ENCODE results near the gene TGFB1. TPM values are rescaled to one million over a fixed set of nuclear protein-coding genes. Genes with fewer than 3 reads are reported as not detected.
A peak's percentile ranks its signal among the peaks of the same experiment; 100 is the strongest.

The TGFB1 gene
- total and polyA plus RNA-seq, 2 of the 13 experiments (the other 11 are each of a cell fraction or from before 2014, with no cell fraction given), result 4.1 to 5.4 TPM

GRCh38 chr19:41325947-41326706, 27.6 kb downstream of the TGFB1 start (continued):
- TF ChIP-seq GATAD2A (CRISPR knock-in tag; IDR thresholded peaks at IDR 0.05) (peak; percentile 38; the same call in 1 of the 2 replicates), ARHGAP35 (CRISPR knock-in tag; IDR thresholded peaks at IDR 0.05; ENCODE audit: borderline replicate concordance) (no peak), KDM4B (CRISPR knock-in tag; IDR thresholded peaks at IDR 0.05) (no peak), ZNF816 (CRISPR knock-in tag; IDR thresholded peaks at IDR 0.05; ENCODE audit: borderline replicate concordance) (no peak), SP5 (CRISPR knock-in tag; IDR thresholded peaks at IDR 0.05; ENCODE audit: borderline replicate concordance, low read depth) (0 out of 2 replicates have a peak, but pooled peaks have one; percentile 32), ZNF10 (CRISPR knock-in tag; IDR thresholded peaks at IDR 0.05; ENCODE audit: borderline replicate concordance, low read depth) (no peak), ADNP (CRISPR knock-in tag; IDR thresholded peaks at IDR 0.05) (no peak), MXD3 (CRISPR knock-in tag; IDR thresholded peaks at IDR 0.05) (peak; percentile 14), BCL3 (CRISPR knock-in tag; IDR thresholded peaks at IDR 0.05) (0 out of 2 replicates have a peak, but pooled peaks have one; percentile 31), ISX (CRISPR knock-in tag; conservative IDR thresholded peaks at IDR 0.05) (no peak), ZBTB42 (CRISPR knock-in tag; IDR thresholded peaks at IDR 0.05) (no peak), MED8 (CRISPR knock-in tag; IDR thresholded peaks at IDR 0.05; ENCODE audit: insufficient replicate concordance) (no peak), ZNF577 (CRISPR knock-in tag; IDR thresholded peaks at IDR 0.05; ENCODE audit: borderline replicate concordance, low read depth) (no peak), HMG20B (CRISPR knock-in tag; conservative IDR thresholded peaks at IDR 0.05) (no peak), ZNF557 (CRISPR knock-in tag; IDR thresholded peaks at IDR 0.05) (no peak), RELA (CRISPR knock-in tag; IDR thresholded peaks at IDR 0.05) (no peak), CHD2 (IDR thresholded peaks at IDR 0.05; ENCODE audit: low read depth, low read length) (no peak), ZFP37 (CRISPR knock-in tag; IDR thresholded peaks at IDR 0.05; ENCODE audit: borderline replicate concordance) (no peak), RARA (CRISPR knock-in tag; IDR thresholded peaks at IDR 0.05) (no peak; the same call in 1 of the 2 replicates), ZFX (CRISPR knock-in tag; IDR thresholded peaks at IDR 0.05; ENCODE audit: low read depth) (peak; percentile 17; the same call in 1 of the 2 replicates), TMF1 (CRISPR knock-in tag; IDR thresholded peaks at IDR 0.05; ENCODE audit: low read depth) (no peak), JUND (CRISPR knock-in tag; IDR thresholded peaks at IDR 0.05) (peak; percentile 50; the same call in 1 of the 2 replicates), ZNF879 (CRISPR knock-in tag; IDR thresholded peaks at IDR 0.05) (no peak), ZNF782 (CRISPR knock-in tag; IDR thresholded peaks at IDR 0.05; ENCODE audit: borderline replicate concordance) (no peak)
- TF ChIP-seq, protein P1, sequence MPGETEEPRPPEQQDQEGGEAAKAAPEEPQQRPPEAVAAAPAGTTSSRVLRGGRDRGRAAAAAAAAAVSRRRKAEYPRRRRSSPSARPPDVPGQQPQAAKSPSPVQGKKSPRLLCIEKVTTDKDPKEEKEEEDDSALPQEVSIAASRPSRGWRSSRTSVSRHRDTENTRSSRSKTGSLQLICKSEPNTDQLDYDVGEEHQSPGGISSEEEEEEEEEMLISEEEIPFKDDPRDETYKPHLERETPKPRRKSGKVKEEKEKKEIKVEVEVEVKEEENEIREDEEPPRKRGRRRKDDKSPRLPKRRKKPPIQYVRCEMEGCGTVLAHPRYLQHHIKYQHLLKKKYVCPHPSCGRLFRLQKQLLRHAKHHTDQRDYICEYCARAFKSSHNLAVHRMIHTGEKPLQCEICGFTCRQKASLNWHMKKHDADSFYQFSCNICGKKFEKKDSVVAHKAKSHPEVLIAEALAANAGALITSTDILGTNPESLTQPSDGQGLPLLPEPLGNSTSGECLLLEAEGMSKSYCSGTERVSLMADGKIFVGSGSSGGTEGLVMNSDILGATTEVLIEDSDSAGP (CRISPR knock-in tag; IDR thresholded peaks at IDR 0.05; ENCODE audit: borderline replicate concordance), result peak; percentile 41; the same call in 1 of the 2 replicates

Measured in HepG2 (cell line).